Muscle of arm (tissue), 12 donors: ENCODE results near the gene ACOXL. TPM values are rescaled to one million over a fixed set of nuclear protein-coding genes. Genes with fewer than 3 reads are reported as not detected.
A peak's percentile ranks its signal among the peaks of the same experiment; 100 is the strongest.

ENCODE experiments used
- DNase-seq: peaks from one replicate; pipeline ENCODE4 v3.0.0-alpha.2; 2013
- polyA plus RNA-seq, 12 donors: library from polyadenylated mRNA; unstranded; fragments of 120-200 nt; gene quantifications; one replicate each; pipeline ENCODE4 v1.2.1, GENCODE V29; 2013; ENCODE audit not compliant: insufficient read length in 12 of 12

The ACOXL gene
- polyA plus RNA-seq, 12 donors = 0.12 to 0.71 (median 0.27) TPM; not detected in 4

GRCh38 chr2:110827511-110827910, 95.1 kb downstream of the ACOXL start:
- no peak for DNase-seq

GRCh38 chr2:110828330-110828729, 96.0 kb downstream of the ACOXL start:
- DNase-seq = no peak

GRCh38 chr2:110829413-110830146, 97.2 kb downstream of the ACOXL start:
- no peak for DNase-seq

- no peak for DNase-seq
These were observed 100.4 kb downstream of the ACOXL start for GRCh38 chr2:110832740-110833139.

- no peak for DNase-seq
These were observed 101.9 kb downstream of the ACOXL start for GRCh38 chr2:110834134-110834827.

- no peak for DNase-seq
These were observed 104.3 kb downstream of the ACOXL start for GRCh38 chr2:110836671-110837070.

GRCh38 chr2:110837446-110838409, 105.4 kb downstream of the ACOXL start:
- DNase-seq = peak; percentile 57

- no peak for DNase-seq
These were observed 106.4 kb downstream of the ACOXL start for GRCh38 chr2:110838657-110839384.

GRCh38 chr2:110840508-110840907, 108.1 kb downstream of the ACOXL start:
- DNase-seq = no peak

- no peak for DNase-seq
These were observed 109.7 kb downstream of the ACOXL start for GRCh38 chr2:110842048-110842447.

- DNase-seq = no peak
These were observed 111.1 kb downstream of the ACOXL start for GRCh38 chr2:110843496-110843895.

- no peak for DNase-seq
These were observed 111.7 kb downstream of the ACOXL start for GRCh38 chr2:110843959-110844510.

GRCh38 chr2:110847651-110848050, 115.3 kb downstream of the ACOXL start:
- DNase-seq = no peak

- DNase-seq = no peak
These were observed 115.7 kb downstream of the ACOXL start for GRCh38 chr2:110848071-110848470.

- no peak for DNase-seq
These were observed 116.2 kb downstream of the ACOXL start for GRCh38 chr2:110848519-110849030.

- DNase-seq = no peak
These were observed 119.2 kb downstream of the ACOXL start for GRCh38 chr2:110851531-110851930.

- DNase-seq = no peak
These were observed 119.7 kb downstream of the ACOXL start for GRCh38 chr2:110852051-110852450.

GRCh38 chr2:110852541-110853263, 120.3 kb downstream of the ACOXL start:
- no peak for DNase-seq

- no peak for DNase-seq
These were observed 121.1 kb downstream of the ACOXL start for GRCh38 chr2:110853516-110853915.

GRCh38 chr2:110853948-110854347, 121.6 kb downstream of the ACOXL start:
- DNase-seq = no peak
